Prostate gland (tissue), 2 donors: ENCODE measurements around the gene NTNG2. TPM values are rescaled to one million over a fixed set of nuclear protein-coding genes. Genes with fewer than 3 reads are reported as not detected.
"Not testable (repeated sequence)": the region's sequence is repeated elsewhere in the genome, so short reads cannot be mapped to it uniquely, and the experiment has no call there.

ENCODE experiments used
- DNase-seq: peaks from one replicate; pipeline ENCODE4 v3.0.0-alpha.2; 2019; ENCODE audit warnings: low spot score
- H3K27ac ChIP-seq, 2 donors: fragments of 200-600 bp; sonication (generic); 2 replicates each; pipeline ENCODE4 v1.5.1; 2017 to 2019
- H3K27me3 ChIP-seq: fragments of 200-600 bp; sonication (generic); replicated peaks from 2 replicates; pipeline ENCODE4 v1.5.1; 2019; ENCODE audit not compliant: insufficient read depth
- H3K36me3 ChIP-seq, 2 donors: fragments of 200-600 bp; sonication (generic); 1 replicate in 1 of 2; 2 replicates in 1 of 2; pipeline versions ENCODE4 v1.5.1 to v1.8.1; 2017 to 2019
- H3K4me1 ChIP-seq: fragments of 200-600 bp; sonication (generic); replicated peaks from 2 replicates; pipeline ENCODE4 v1.5.1; 2019
- H3K4me3 ChIP-seq, 2 donors: fragments of 200-600 bp; sonication (generic); 2 replicates each; pipeline ENCODE4 v1.5.1; 2017 to 2019
- H3K9me3 ChIP-seq: fragments of 200-600 bp; sonication (generic); 2 replicates; pipeline ENCODE4 v1.5.1; 2017
- POLR2A ChIP-seq: fragments of 450-650 bp; IDR thresholded peaks from one replicate; pipeline ENCODE4 v1.6.1; 2016; ENCODE audit warnings: antibody characterized with exemption, mild to moderate bottlenecking
- POLR2AphosphoS5 ChIP-seq: sonication (generic); formaldehyde crosslinking; IDR thresholded peaks from one replicate; pipeline ENCODE4 v1.6.1; 2017; ENCODE audit warnings: antibody characterized with exemption
- WGBS: methylation state at CpG from one replicate; pipeline ENCODE4 v1.1.5; 2018; 5-methylcytosine and 5-hydroxymethylcytosine counted together
- intact Hi-C: fragments of 100-400 bp; cut with DNase I; formaldehyde crosslinking; loops from one replicate; pipeline ENCODE4 v1.14.2; 2022
- total RNA-seq, 2 donors: library from RNA; depleted of rRNA; stranded (reverse); fragments of >200 nt; gene quantifications; one replicate each; pipeline ENCODE4 v1.1.0, GENCODE V29; 2016
- TF ChIP-seq, protein P1 (sequence below), 4 experiments: fragments of 200-600 bp in 2 of 4; fragments of 450-650 bp in 2 of 4; sonication (generic) in 2 of 4; IDR thresholded peaks; 1 replicate in 3 of 4; 2 replicates in 1 of 4; pipeline ENCODE4 v1.5.1; 2016 to 2019; ENCODE audit warnings: antibody characterized with exemption in 4 of 4, mild to moderate bottlenecking in 2 of 4, moderate library complexity in 2 of 4

Gene NTNG2
- total RNA-seq, 2 donors from 2014 or later: 12.7 to 37.4 TPM

DNA sequence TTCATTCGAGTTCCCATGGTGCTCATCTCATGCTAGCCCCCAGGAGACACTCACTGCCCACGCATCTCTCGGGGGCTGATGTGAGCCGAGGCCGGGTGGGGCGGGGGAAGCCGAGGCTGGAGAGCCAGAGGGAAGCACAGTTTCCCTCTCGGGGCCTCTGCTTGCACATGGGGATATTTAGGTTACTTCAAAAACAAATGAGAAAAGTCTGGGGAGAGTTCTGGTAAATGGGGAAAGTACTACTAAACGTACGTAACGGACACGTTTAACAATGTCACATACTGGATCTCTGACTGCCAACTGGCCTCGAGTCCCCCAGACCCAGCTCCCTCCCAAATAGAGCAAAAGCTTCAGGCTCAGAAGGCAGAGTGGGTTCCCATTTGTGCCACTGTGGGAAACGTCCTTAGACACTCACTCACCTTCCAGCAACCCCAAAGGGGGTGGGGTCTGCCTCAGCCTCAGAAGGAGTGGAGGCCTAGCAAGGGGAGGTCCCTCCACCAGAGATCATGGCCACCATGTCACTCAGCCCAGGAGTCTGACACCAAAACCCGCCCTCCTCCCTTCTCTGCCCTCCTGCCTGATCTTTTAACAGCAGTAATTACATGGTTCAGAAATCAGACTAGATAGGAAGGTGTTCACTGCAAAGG lies 33.8 kb upstream of the NTNG2 start:
- Histone ChIP-seq H3K27me3 (no peaks in the 10 kb centered on the region), H3K4me3 (no peak overlapping the region), H3K27ac (no peak overlapping the region), H3K4me1 (no peaks in the 10 kb centered on the region), H3K9me3 (no peaks in the 10 kb centered on the region), H3K36me3 (no peaks in the 10 kb centered on the region)
- TF ChIP-seq, protein P1, sequence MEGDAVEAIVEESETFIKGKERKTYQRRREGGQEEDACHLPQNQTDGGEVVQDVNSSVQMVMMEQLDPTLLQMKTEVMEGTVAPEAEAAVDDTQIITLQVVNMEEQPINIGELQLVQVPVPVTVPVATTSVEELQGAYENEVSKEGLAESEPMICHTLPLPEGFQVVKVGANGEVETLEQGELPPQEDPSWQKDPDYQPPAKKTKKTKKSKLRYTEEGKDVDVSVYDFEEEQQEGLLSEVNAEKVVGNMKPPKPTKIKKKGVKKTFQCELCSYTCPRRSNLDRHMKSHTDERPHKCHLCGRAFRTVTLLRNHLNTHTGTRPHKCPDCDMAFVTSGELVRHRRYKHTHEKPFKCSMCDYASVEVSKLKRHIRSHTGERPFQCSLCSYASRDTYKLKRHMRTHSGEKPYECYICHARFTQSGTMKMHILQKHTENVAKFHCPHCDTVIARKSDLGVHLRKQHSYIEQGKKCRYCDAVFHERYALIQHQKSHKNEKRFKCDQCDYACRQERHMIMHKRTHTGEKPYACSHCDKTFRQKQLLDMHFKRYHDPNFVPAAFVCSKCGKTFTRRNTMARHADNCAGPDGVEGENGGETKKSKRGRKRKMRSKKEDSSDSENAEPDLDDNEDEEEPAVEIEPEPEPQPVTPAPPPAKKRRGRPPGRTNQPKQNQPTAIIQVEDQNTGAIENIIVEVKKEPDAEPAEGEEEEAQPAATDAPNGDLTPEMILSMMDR (IDR thresholded peaks at IDR 0.05): no peak
- no peak for TF ChIP-seq POLR2AphosphoS5
- no peak for TF ChIP-seq POLR2A
- intact Hi-C loops: no loop called here
- 72% methylated on average over 15 of the region's 15 CpGs for WGBS
- DNase-seq: no peak

DNA sequence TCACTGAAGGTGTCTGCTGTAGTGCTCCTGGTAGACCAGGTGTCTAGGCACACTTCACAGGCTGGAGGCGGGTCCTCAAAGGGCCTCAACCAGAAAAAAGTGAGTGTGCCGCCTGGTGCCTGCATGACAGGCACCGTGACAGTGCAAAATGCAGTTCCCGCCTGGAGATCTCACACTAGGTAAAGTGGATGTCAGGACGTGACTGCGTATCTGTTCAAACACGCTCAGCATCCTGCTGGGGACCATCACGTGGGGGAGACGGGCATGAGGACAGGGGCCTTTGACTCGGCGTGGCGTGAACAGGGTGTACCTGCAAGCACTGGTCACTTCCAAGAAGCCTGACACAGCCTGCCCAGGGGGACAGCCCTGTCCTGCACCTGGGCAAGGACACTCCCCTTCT lies 32.3 kb upstream of the NTNG2 start:
- WGBS: 59% methylated on average over 12 of the region's 12 CpGs
- Histone ChIP-seq H3K27me3 (no peaks in the 10 kb centered on the region), H3K36me3 (no peaks in the 10 kb centered on the region), H3K4me3 (no peak overlapping the region), H3K9me3 (no peaks in the 10 kb centered on the region), H3K4me1 (no peaks in the 10 kb centered on the region), H3K27ac (no peak overlapping the region)
- DNase-seq: no peak
- TF ChIP-seq POLR2A (no peak), POLR2AphosphoS5 (no peak)
- TF ChIP-seq, protein P1 (IDR thresholded peaks at IDR 0.05): no peak
- intact Hi-C loops: no loop called here

DNA sequence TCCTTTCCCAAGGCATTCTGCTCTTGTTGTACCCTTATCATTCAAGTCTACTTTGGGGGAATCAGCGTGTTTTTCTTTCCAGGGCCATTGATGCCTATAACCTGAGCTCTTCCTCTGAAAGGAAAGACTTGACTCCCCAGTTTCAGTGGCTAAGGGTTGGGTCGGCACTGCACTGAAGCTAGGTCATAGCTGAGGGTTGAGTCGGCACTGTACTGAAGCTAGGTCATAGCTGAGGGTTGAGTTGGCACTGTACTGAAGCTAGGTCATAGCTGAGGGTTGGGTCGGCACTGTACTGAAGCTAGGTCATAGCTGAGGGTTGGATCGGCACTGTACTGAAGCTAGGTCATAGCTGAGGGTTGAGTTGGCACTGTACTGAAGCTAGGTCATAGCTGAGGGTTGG lies 27.8 kb upstream of the NTNG2 start:
- DNase-seq, intact Hi-C loops, H3K27me3 ChIP-seq, H3K4me3 ChIP-seq, H3K27ac ChIP-seq, H3K9me3 ChIP-seq, H3K36me3 ChIP-seq, H3K4me1 ChIP-seq: not testable (repeated sequence)
- WGBS: 67% methylated on average over 5 of the region's 5 CpGs

DNA sequence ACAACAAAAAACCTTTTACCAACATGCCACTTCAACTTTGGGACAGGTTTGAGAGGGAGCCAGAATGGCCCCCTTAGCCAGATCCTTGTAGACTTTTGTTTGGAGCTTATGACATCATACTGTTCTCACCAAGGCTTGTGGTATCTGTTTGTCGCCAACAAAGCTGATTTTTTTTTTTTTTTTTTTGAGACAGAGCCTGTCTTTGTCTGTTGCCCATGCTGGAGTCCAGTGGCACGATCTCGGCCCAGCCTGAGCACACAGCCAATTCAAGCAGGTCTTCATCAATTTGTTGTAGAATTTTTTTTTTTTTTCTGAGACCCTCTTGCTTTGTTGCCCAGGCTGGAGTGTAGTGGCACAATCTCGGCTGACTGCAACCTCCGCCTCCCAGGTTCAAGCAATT lies 26.4 kb upstream of the NTNG2 start:
- H3K27me3 ChIP-seq: peaks cover 1% of the 10 kb centered on the region
- intact Hi-C loops: no loop called here
- H3K4me1 ChIP-seq: no peaks in the 10 kb centered on the region
- TF ChIP-seq POLR2A (no peak), POLR2AphosphoS5 (no peak)
- TF ChIP-seq, protein P1 (IDR thresholded peaks at IDR 0.05): no peak
- H3K27ac ChIP-seq: no peak overlapping the region
- WGBS: 88% methylated on average over 5 of the region's 5 CpGs
- no peak for DNase-seq
- no peaks in the 10 kb centered on the region for H3K9me3 ChIP-seq
- no peak overlapping the region for H3K4me3 ChIP-seq
- H3K36me3 ChIP-seq: no peaks in the 10 kb centered on the region

DNA sequence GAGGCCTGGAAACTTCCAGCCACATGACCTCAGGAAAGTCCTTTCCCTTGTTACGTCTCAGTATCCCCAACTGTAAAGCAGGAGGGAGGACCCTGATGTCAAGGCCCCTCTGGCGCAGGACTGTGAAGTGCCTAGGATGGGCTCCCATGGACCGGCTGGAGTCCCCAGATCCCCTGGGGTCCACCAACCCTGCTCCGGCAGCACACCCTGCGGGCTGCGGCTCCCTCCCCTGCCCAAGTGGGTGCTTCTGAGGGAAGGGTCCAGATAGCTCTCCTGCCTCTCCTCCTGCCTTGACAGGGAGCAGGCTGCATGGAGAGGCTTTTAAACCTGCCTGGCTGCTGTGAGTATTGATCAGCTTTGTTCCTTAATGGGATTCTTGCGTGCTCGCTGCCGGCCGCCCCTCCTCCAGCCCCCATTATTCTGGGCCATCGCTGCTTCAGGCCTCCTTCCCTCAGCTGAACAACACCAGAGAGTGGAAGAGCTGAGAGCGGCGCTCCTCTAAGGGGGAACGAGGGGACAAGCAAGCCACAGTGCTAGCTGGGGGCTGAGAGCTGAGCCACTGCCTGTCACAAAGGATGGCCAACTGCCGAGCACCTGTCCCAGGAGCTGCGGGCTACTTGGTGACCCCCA lies 25.6 kb upstream of the NTNG2 start:
- no peak overlapping the region for H3K4me3 ChIP-seq
- no peaks in the 10 kb centered on the region for H3K9me3 ChIP-seq
- WGBS: 63% methylated on average over 15 of the region's 16 CpGs
- H3K4me1 ChIP-seq: no peaks in the 10 kb centered on the region
- DNase-seq: no peak
- H3K36me3 ChIP-seq: no peaks in the 10 kb centered on the region
- intact Hi-C loops: no loop called here
- TF ChIP-seq, protein P1 (IDR thresholded peaks at IDR 0.05): no peak
- no peak for TF ChIP-seq POLR2A
- no peak for TF ChIP-seq POLR2AphosphoS5
- H3K27ac ChIP-seq: no peak overlapping the region
- H3K27me3 ChIP-seq: peaks cover 1% of the 10 kb centered on the region
